Fibroblast of lung (primary cell): Measurements from ENCODE around the gene MAGI2. TPM values are rescaled to one million over a fixed set of nuclear protein-coding genes. Genes with fewer than 3 reads are reported as not detected.

Experiments
- DNase-seq, 2 donors: peaks; one replicate each; pipeline versions ENCODE4 v3.0.0 to v3.0.0-alpha.2; 2010; ENCODE audit warnings: low read depth in 2 of 2
- H2AFZ ChIP-seq: 2 replicates; pipeline ENCODE4 v1.5.1; 2012; ENCODE audit warnings: low read length, control low read depth, inconsistent platforms
- H3K27ac ChIP-seq: 2 replicates; pipeline ENCODE4 v1.5.1; 2011; ENCODE audit warnings: low read length, control low read depth; ENCODE audit not compliant: insufficient read depth
- H3K27me3 ChIP-seq: 2 replicates; pipeline ENCODE4 v1.5.1; 2011; ENCODE audit warnings: mild to moderate bottlenecking, low read length; ENCODE audit not compliant: control insufficient read depth, insufficient read depth
- H3K36me3 ChIP-seq: 2 replicates; pipeline ENCODE4 v1.5.1; 2011; ENCODE audit warnings: low read length; ENCODE audit not compliant: control insufficient read depth, insufficient read depth
- H3K4me1 ChIP-seq: 2 replicates; pipeline ENCODE4 v1.5.1; 2011; ENCODE audit warnings: low read length; ENCODE audit not compliant: control insufficient read depth, insufficient read depth; ENCODE audit errors: extremely low read depth
- H3K4me2 ChIP-seq: 2 replicates; pipeline ENCODE4 v1.5.1; 2011; ENCODE audit warnings: low read length, control low read depth; ENCODE audit not compliant: insufficient read depth; ENCODE audit errors: extremely low read depth
- H3K4me3 ChIP-seq, 4 experiments: fragments of 200-600 bp in 1 of 4; sonication (generic) in 1 of 4; replicated peaks in 1 of 4; 2 replicates each; pipeline ENCODE4 v1.5.1; 2011 to 2016; ENCODE audit warnings: low read length in 4 of 4, low read depth in 3 of 4, mild to moderate bottlenecking in 3 of 4, control low read depth in 2 of 4, inconsistent platforms in 1 of 4, mixed read lengths in 1 of 4; ENCODE audit not compliant: insufficient read depth in 1 of 4; ENCODE audit errors: control extremely low read depth in 1 of 4
- H3K79me2 ChIP-seq: 2 replicates; pipeline ENCODE4 v1.5.1; 2012; ENCODE audit warnings: mild to moderate bottlenecking, low read length, inconsistent platforms; ENCODE audit not compliant: control insufficient read depth, insufficient read depth
- H3K9ac ChIP-seq: 2 replicates; pipeline ENCODE4 v1.5.1; 2011; ENCODE audit warnings: mild to moderate bottlenecking, low read length, control low read depth; ENCODE audit not compliant: insufficient read depth
- H3K9me3 ChIP-seq: 2 replicates; pipeline ENCODE4 v1.5.1; 2012; ENCODE audit warnings: low read depth, low read length; ENCODE audit not compliant: control insufficient read depth, insufficient read depth
- H4K20me1 ChIP-seq: 2 replicates; pipeline ENCODE4 v1.5.1; 2011; ENCODE audit warnings: low read length; ENCODE audit not compliant: control insufficient read depth, insufficient read depth; ENCODE audit errors: extremely low read depth
- CTCF ChIP-seq, 2 donors: IDR thresholded peaks in 1 of 2; conservative IDR thresholded peaks in 1 of 2; 1 replicate in 1 of 2; 2 replicates in 1 of 2; pipeline ENCODE4 v1.5.1; 2011 to 2012; ENCODE audit warnings: low read length in 2 of 2, control low read depth in 1 of 2, inconsistent platforms in 1 of 2, low read depth in 1 of 2, mild to moderate bottlenecking in 1 of 2
- EZH2 ChIP-seq: IDR thresholded peaks from 2 replicates; pipeline ENCODE4 v1.5.1; 2012; ENCODE audit warnings: low read length, control low read depth, mild to moderate bottlenecking; ENCODE audit errors: missing control alignments
- polyA plus RNA-seq, 2 donors: library from polyadenylated mRNA; depleted of rRNA in 1 of 2; stranded (reverse) in 1 of 2; unstranded in 1 of 2; fragments of >200 nt; gene quantifications; 2 replicates each; pipeline ENCODE4 v1.2.1, GENCODE V29; 2011 to 2012; ENCODE audit warnings: missing spikeins in 1 of 2
- total RNA-seq: library from RNA; depleted of rRNA; stranded (reverse); fragments of >200 nt; gene quantifications from 2 replicates; pipeline ENCODE4 v1.2.1, GENCODE V29; 2014

The MAGI2 gene
- total and polyA plus RNA-seq, 2 donors (not counting 1 experiment from before 2014, with no cell fraction given) = 1.8 to 17.0 TPM

GRCh38 chr7:78398081-78398480 lies 1055.4 kb downstream of the MAGI2 start:
- Histone ChIP-seq H3K9ac (no peak overlapping the region), H3K4me1 (no peaks in the 10 kb centered on the region), H3K4me2 (no peak overlapping the region), H3K36me3 (no peaks in the 10 kb centered on the region), H3K27ac (no peak overlapping the region), H3K79me2 (no peaks in the 10 kb centered on the region), H2AFZ (no peak overlapping the region), H3K27me3 (no peaks in the 10 kb centered on the region), H4K20me1 (no peaks in the 10 kb centered on the region), H3K9me3 (no peaks in the 10 kb centered on the region), H3K4me3 (no peak overlapping the region)
- no peak for DNase-seq
- TF ChIP-seq CTCF (conservative IDR thresholded peaks at IDR 0.05 in 1 of 2, IDR thresholded peaks at IDR 0.05 in 1 of 2; ENCODE audit: low read depth in 1 of 2, low read length in 2 of 2) = no peak
- no peak for TF ChIP-seq EZH2

GRCh38 chr7:78396210-78396609 lies 1057.3 kb downstream of the MAGI2 start:
- Histone ChIP-seq H3K27ac (no peak overlapping the region), H3K79me2 (no peaks in the 10 kb centered on the region), H3K27me3 (no peaks in the 10 kb centered on the region), H3K4me2 (no peak overlapping the region), H3K9ac (no peak overlapping the region), H3K4me1 (no peaks in the 10 kb centered on the region), H2AFZ (no peak overlapping the region), H3K9me3 (no peaks in the 10 kb centered on the region), H3K4me3 (no peak overlapping the region), H4K20me1 (no peaks in the 10 kb centered on the region), H3K36me3 (no peaks in the 10 kb centered on the region)
- DNase-seq = no peak
- TF ChIP-seq CTCF (conservative IDR thresholded peaks at IDR 0.05 in 1 of 2, IDR thresholded peaks at IDR 0.05 in 1 of 2; ENCODE audit: low read depth in 1 of 2, low read length in 2 of 2) (no peak), EZH2 (no peak)

GRCh38 chr7:78395298-78396036 lies 1058.0 kb downstream of the MAGI2 start:
- Histone ChIP-seq H3K79me2 (no peaks in the 10 kb centered on the region), H3K9me3 (no peaks in the 10 kb centered on the region), H3K4me3 (no peak overlapping the region), H2AFZ (no peak overlapping the region), H3K4me1 (no peaks in the 10 kb centered on the region), H4K20me1 (no peaks in the 10 kb centered on the region), H3K9ac (no peak overlapping the region), H3K36me3 (no peaks in the 10 kb centered on the region), H3K27me3 (no peaks in the 10 kb centered on the region), H3K27ac (no peak overlapping the region), H3K4me2 (no peak overlapping the region)
- peak in 1 of 2 donors; percentile 25 for DNase-seq
- TF ChIP-seq CTCF (conservative IDR thresholded peaks at IDR 0.05 in 1 of 2, IDR thresholded peaks at IDR 0.05 in 1 of 2; ENCODE audit: low read depth in 1 of 2, low read length in 2 of 2) (no peak), EZH2 (no peak)
